ENCODE measurements around the gene PLAAT2. TPM values are rescaled to one million over a fixed set of nuclear protein-coding genes. Genes with fewer than 3 reads are reported as not detected.

The PLAAT2 gene
- total RNA-seq, 1 experiment from 2014 or later: 0.66 TPM

DNA sequence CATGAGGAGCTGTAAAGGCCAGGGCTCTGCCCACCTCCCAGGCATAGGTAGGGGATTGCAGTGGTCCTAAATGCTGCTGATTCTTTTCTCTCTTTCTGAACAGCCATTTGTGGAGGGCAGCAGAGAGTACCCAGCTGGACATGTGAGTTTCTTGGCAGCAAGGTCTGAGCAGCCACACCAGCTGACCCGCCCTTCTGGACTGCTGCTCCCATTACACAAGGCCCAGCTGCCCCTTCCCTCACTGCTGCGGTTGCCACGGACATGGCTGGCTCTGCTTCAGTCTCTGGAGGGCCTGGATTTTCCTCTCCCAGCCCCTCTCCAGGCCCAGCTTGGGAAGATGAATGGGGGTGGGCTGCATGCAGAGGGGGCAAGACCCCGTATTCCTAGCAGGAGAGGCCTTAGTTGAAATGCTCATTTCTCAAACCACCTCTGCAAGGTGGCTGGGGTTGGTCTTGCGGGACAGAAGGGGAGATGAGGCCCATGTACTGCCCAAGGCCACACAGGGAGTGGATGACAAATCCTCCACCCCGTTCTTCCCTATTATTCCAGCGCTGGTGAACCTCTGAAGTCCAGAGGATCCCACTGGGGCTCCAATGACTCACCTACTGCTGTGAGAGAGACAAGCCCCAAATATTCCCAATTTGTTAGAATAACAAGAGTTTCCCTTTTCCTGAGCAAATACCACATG lies 52.7 kb downstream of the PLAAT2 start (continued):
- TF ChIP-seq AR (CRISPR knock-in tag; IDR thresholded peaks at IDR 0.05) (no peak), TP53 (CRISPR knock-in tag; IDR thresholded peaks at IDR 0.05) (no peak), STAT6 (CRISPR knock-in tag; conservative IDR thresholded peaks at IDR 0.05; ENCODE audit: low read depth) (no peak), ZSCAN18 (CRISPR knock-in tag; IDR thresholded peaks at IDR 0.05) (no peak), USF2 (CRISPR knock-in tag; IDR thresholded peaks at IDR 0.05) (no peak), NR1H2 (CRISPR knock-in tag; IDR thresholded peaks at IDR 0.05) (no peak), NFYB (CRISPR knock-in tag; conservative IDR thresholded peaks at IDR 0.05; ENCODE audit: low read depth) (no peak)
- TF ChIP-seq, protein P1, sequence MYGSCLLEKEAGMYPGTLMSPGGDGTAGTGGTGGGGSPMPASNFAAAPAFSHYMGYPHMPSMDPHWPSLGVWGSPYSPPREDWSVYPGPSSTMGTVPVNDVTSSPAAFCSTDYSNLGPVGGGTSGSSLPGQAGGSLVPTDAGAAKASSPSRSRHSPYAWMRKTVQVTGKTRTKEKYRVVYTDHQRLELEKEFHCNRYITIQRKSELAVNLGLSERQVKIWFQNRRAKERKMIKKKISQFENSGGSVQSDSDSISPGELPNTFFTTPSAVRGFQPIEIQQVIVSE (CRISPR knock-in tag; IDR thresholded peaks at IDR 0.05; ENCODE audit: borderline replicate concordance): no peak

DNA sequence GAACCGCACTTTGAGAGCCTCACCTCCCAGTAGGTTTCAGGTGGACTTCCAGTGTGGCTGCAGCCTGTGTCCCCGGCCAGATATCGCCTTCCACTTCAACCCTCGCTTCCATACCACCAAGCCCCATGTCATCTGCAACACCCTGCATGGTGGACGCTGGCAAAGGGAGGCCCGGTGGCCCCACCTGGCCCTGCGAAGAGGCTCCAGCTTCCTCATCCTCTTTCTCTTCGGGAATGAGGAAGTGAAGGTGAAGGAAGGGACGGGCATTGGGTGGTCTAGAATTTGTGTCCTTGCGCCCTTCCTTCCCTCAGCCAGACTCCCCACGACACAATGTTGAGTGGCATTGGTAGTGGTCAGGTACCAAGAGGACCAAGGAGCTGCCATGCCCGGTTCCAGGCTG lies 54.4 kb downstream of the PLAAT2 start:
- CTCF ChIA-PET: interaction anchor here (0.6 to 6.2 kb wide), 15 partner anchors 12 to 488 kb away, joined by 3 to 92 read pairs (median 5); partner anchors contain the start of gene PLAAT5
- peaks cover 6% of the 10 kb centered on the region; the same call in 1 of the 2 replicates for H3K27me3 Mint-ChIP-seq (ENCODE audit: low read depth)
- H3K36me3 Mint-ChIP-seq: no peaks in the 10 kb centered on the region
- peaks cover 56% of the 10 kb centered on the region for H3K4me1 Mint-ChIP-seq
- H3K4me3 Mint-ChIP-seq: no peak overlapping the region
- no peak overlapping the region for H3K27ac Mint-ChIP-seq
- POLR2A ChIA-PET: no interaction called here
- DNase-seq (ENCODE audit: low spot score) (no peak), ATAC-seq (no peak)
- H3K9me3 Mint-ChIP-seq: no peaks in the 10 kb centered on the region; the same call in 1 of the 2 replicates
- TF ChIP-seq ZNF317 (CRISPR knock-in tag; IDR thresholded peaks at IDR 0.05; ENCODE audit: borderline replicate concordance, low read depth) (peak; percentile 80), ATF1 (CRISPR knock-in tag; IDR thresholded peaks at IDR 0.05) (no peak), ZNF232 (CRISPR knock-in tag; IDR thresholded peaks at IDR 0.05) (no peak), NFYB (CRISPR knock-in tag; conservative IDR thresholded peaks at IDR 0.05; ENCODE audit: low read depth) (no peak), ZBTB21 (CRISPR knock-in tag; IDR thresholded peaks at IDR 0.05; ENCODE audit: borderline replicate concordance) (no peak)

- peak; percentile 68 for DNase-seq (ENCODE audit: low spot score)
- Mint-ChIP-seq H3K27me3 (ENCODE audit: low read depth) (peaks cover 6% of the 10 kb centered on the region; the same call in 1 of the 2 replicates), H3K9me3 (peaks cover 5% of the 10 kb centered on the region; the same call in 1 of the 2 replicates), H3K27ac (no peak overlapping the region), H3K4me1 (peaks cover 63% of the 10 kb centered on the region), H3K36me3 (no peaks in the 10 kb centered on the region; the same call in 1 of the 2 replicates), H3K4me3 (no peak overlapping the region)
- POLR2A ChIA-PET: no interaction called here
- ATAC-seq: peak; percentile 77
- CTCF ChIA-PET: interaction anchor here (0.5 to 6.2 kb wide), 20 partner anchors 9 to 487 kb away, joined by 3 to 92 read pairs (median 4); partner anchors contain the start of gene PLAAT5
- peak; percentile 53; the same call in 1 of the 2 replicates for TF ChIP-seq ZNF423 (CRISPR knock-in tag; IDR thresholded peaks at IDR 0.05)
- TF ChIP-seq USF1 (CRISPR knock-in tag; IDR thresholded peaks at IDR 0.05): no peak
- no peak for TF ChIP-seq AFF4 (CRISPR knock-in tag; IDR thresholded peaks at IDR 0.05; ENCODE audit: borderline replicate concordance)
- no peak for TF ChIP-seq CREB1 (CRISPR knock-in tag; IDR thresholded peaks at IDR 0.05)
Measured at GRCh38 chr11:63508009-63508408, 55.2 kb downstream of the PLAAT2 start.
